Uterus (tissue), 4 donors: Measurements from ENCODE around the gene KRTAP4-2. TPM values are rescaled to one million over a fixed set of nuclear protein-coding genes. Genes with fewer than 3 reads are reported as not detected.
"Not testable (repeated sequence)": the region's sequence is repeated elsewhere in the genome, so short reads cannot be mapped to it uniquely, and the experiment has no call there.

Experiments
- DNase-seq, 2 donors: peaks; one replicate each; pipeline ENCODE4 v3.0.0-alpha.2; 2019 to 2020
- H3K27ac ChIP-seq, 2 donors: fragments of 200-600 bp; sonication (generic); 1 replicate in 1 of 2; 2 replicates in 1 of 2; pipeline ENCODE4 v1.5.1; 2016 to 2018
- H3K27me3 ChIP-seq, 2 donors: fragments of 200-600 bp; sonication (generic); one replicate each; pipeline ENCODE4 v1.5.1; 2018 to 2019; ENCODE audit warnings: control low read depth in 1 of 2
- H3K36me3 ChIP-seq, 2 donors: fragments of 200-600 bp; sonication (generic); one replicate each; pipeline ENCODE4 v1.5.1; 2019; ENCODE audit warnings: control low read depth in 1 of 2
- H3K4me1 ChIP-seq, 2 donors: fragments of 200-600 bp; sonication (generic); one replicate each; pipeline ENCODE4 v1.5.1; 2018 to 2019; ENCODE audit warnings: control low read depth in 1 of 2
- H3K4me3 ChIP-seq, 2 donors: fragments of 200-600 bp; sonication (generic); 1 replicate in 1 of 2; 2 replicates in 1 of 2; pipeline ENCODE4 v1.5.1; 2018 to 2019; ENCODE audit warnings: mild to moderate bottlenecking in 1 of 2
- H3K9me3 ChIP-seq, 2 donors: fragments of 200-600 bp; sonication (generic); one replicate each; pipeline ENCODE4 v1.5.1; 2019; ENCODE audit warnings: control low read depth in 1 of 2
- POLR2A ChIP-seq, 2 donors: fragments of 450-650 bp; IDR thresholded peaks; one replicate each; pipeline ENCODE4 v1.6.1; 2016; ENCODE audit warnings: antibody characterized with exemption in 2 of 2, mild to moderate bottlenecking in 1 of 2, moderate library complexity in 1 of 2
- intact Hi-C: fragments of 100-400 bp; cut with DNase I; formaldehyde crosslinking; loops from one replicate; pipeline ENCODE4 v1.15.1; 2023; ENCODE audit warnings: low total_unique reads
- total RNA-seq, 4 donors: library from RNA; depleted of rRNA in 3 of 4; stranded (reverse); fragments of >200 nt in 3 of 4; gene quantifications; one replicate each; pipeline versions ENCODE4 v1.1.0 to v1.2.4, GENCODE V29; 2014 to 2023
- TF ChIP-seq, protein P1 (sequence below), 4 experiments: fragments of 200-600 bp in 2 of 4; fragments of 450-650 bp in 2 of 4; sonication (generic) in 2 of 4; IDR thresholded peaks; one replicate each; pipeline ENCODE4 v1.5.1; 2016 to 2019; ENCODE audit warnings: antibody characterized with exemption in 4 of 4, mild to moderate bottlenecking in 2 of 4, moderate library complexity in 1 of 4
- donor health status: DM: yes; HTN: yes; CAD: no.

Gene KRTAP4-2
- total RNA-seq: not detected

DNA sequence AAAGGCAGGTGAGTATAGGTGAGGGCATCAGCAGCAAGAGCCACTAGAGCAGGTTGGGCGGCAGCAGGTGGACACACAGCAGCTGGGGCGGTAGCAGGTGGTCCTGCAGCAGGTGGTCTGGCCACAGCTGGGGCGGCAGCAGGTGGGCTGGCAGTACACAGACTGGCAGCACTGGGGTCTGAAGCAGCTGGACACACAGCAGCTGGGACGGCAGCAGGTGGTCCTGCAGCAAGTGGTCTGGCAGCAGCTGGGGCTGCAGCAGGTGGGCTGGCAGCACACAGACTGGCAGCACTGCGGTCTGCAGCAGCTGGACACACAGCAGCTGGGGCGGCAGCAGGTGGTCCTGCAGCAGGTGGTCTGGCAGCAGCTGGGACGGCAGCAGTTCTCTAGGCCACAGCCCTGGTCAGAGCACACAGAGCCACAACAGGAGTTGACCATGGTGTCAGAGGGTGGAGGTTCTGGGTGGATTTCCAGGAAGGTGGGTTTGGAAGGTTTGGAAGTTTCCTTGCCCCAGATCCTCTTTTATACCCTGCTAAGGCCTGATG, at the start of gene KRTAP4-2:
Gene KRTAP4-2, minus strand, starts transcription at position 495 of the 545 bp plus-strand sequence. Its CDS starts 57 bp downstream, at position 438.
- Histone ChIP-seq H3K27me3 (no peaks in the 10 kb centered on the region), H3K9me3 (no peaks in the 10 kb centered on the region), H3K4me1 (no peaks in the 10 kb centered on the region), H3K4me3 (no peak within 1 kb of the TSS), H3K27ac (no peak within 1 kb of the TSS), H3K36me3 (no peaks in the 10 kb centered on the region)
- TF ChIP-seq, protein P1, sequence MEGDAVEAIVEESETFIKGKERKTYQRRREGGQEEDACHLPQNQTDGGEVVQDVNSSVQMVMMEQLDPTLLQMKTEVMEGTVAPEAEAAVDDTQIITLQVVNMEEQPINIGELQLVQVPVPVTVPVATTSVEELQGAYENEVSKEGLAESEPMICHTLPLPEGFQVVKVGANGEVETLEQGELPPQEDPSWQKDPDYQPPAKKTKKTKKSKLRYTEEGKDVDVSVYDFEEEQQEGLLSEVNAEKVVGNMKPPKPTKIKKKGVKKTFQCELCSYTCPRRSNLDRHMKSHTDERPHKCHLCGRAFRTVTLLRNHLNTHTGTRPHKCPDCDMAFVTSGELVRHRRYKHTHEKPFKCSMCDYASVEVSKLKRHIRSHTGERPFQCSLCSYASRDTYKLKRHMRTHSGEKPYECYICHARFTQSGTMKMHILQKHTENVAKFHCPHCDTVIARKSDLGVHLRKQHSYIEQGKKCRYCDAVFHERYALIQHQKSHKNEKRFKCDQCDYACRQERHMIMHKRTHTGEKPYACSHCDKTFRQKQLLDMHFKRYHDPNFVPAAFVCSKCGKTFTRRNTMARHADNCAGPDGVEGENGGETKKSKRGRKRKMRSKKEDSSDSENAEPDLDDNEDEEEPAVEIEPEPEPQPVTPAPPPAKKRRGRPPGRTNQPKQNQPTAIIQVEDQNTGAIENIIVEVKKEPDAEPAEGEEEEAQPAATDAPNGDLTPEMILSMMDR (IDR thresholded peaks at IDR 0.05): no peak
- TF ChIP-seq POLR2A (IDR thresholded peaks at IDR 0.05): no peak
- intact Hi-C loops: no loop called here
- no peak for DNase-seq

DNA sequence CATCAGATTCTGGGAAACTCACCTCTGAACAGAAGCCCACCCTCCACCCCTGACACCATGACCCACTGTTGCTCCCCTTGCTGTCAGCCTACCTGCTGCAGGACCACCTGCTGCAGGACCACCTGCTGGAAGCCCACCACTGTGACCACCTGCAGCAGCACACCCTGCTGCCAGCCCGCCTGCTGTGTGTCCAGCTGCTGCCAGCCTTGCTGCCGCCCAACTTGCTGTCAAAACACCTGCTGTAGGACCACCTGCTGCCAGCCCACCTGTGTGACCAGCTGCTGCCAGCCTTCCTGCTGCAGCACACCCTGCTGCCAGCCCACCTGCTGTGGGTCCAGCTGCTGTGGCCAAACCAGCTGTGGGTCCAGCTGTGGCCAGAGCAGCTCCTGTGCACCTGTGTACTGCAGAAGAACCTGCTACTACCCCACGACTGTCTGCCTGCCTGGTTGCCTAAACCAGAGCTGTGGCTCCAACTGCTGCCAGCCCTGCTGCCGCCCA, 48.6 kb upstream of the KRTAP4-2 start, which contains the start of gene KRTAP9-2:
Gene KRTAP9-2, plus strand, starts transcription at position 51 of the 498 bp plus-strand sequence. Its CDS starts 7 bp downstream, at position 58.
- H3K27ac ChIP-seq, H3K4me1 ChIP-seq, H3K4me3 ChIP-seq, H3K9me3 ChIP-seq, intact Hi-C loops, DNase-seq, H3K27me3 ChIP-seq, H3K36me3 ChIP-seq: not testable (repeated sequence)

DNA sequence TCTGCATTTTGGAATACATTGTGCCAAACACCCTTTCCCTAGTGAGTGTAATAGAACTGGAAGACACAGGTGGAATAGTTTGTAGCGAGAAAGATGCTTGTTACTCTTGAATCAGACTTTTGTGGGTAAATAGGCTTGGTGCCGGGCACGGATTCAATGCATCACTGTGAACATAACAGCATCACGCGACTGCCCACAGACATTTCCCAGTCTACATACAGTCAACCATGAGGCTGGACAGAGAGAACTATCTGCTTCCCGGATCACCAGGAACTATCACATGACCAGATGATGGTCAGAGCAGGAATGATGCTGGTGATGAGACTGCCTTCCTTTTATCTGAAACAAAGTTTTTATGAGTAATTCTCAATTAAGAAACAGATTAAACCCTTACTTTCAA, 48.0 kb upstream of the KRTAP4-2 start:
- Histone ChIP-seq H3K36me3 (no peaks in the 10 kb centered on the region), H3K4me3 (no peak overlapping the region), H3K27me3 (no peaks in the 10 kb centered on the region), H3K27ac (no peak overlapping the region), H3K9me3 (no peaks in the 10 kb centered on the region), H3K4me1 (no peaks in the 10 kb centered on the region)
- no peak for TF ChIP-seq POLR2A (IDR thresholded peaks at IDR 0.05)
- TF ChIP-seq, protein P1 (IDR thresholded peaks at IDR 0.05): no peak
- DNase-seq: no peak
- intact Hi-C loops: no loop called here

DNA sequence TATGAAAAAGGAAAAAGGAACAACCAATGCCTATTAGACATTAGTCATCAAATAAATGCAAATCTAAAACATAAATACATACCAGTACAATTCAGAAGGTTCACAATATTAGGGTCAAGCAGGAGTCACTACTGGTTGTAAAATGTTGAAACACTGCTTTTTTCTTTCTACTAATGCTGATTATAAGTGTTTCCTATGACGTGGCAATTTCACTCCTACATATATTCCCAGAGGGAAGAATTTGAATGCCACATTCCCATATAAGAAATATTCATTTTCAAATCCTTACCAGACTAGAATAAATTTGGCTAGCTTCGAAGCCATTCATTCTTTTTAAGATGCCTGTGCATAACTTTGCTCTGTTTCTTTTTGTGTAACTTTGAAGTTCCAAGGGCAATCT, 45.8 kb upstream of the KRTAP4-2 start:
- Histone ChIP-seq H3K36me3 (no peaks in the 10 kb centered on the region), H3K27me3 (no peaks in the 10 kb centered on the region), H3K4me1 (no peaks in the 10 kb centered on the region), H3K4me3 (no peak overlapping the region), H3K9me3 (no peaks in the 10 kb centered on the region), H3K27ac (no peak overlapping the region)
- intact Hi-C loops: no loop called here
- no peak for DNase-seq
- no peak for TF ChIP-seq POLR2A (IDR thresholded peaks at IDR 0.05)
- TF ChIP-seq, protein P1 (IDR thresholded peaks at IDR 0.05): no peak

DNA sequence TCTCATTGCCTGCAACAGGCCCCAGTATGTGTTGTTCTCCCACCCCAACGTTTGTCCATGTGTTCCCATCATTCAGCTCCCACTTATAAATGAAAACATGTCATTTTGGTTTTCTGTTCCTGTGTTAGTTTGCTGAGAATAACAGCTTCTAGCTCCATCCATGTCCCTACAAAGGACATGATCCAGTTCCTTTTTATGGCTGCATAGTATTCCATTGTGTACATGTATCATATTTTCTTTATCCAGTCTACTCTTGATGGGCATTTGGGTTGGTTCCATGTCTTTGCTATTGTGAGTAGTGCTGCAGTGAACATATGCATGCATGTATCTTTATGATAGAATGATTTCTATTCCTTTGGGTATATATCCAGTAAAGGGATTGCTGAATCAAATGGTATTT, 37.7 kb upstream of the KRTAP4-2 start:
- Histone ChIP-seq H3K9me3 (no peaks in the 10 kb centered on the region), H3K36me3 (no peaks in the 10 kb centered on the region), H3K27ac (no peak overlapping the region), H3K27me3 (no peaks in the 10 kb centered on the region), H3K4me1 (no peaks in the 10 kb centered on the region), H3K4me3 (no peak overlapping the region)
- TF ChIP-seq, protein P1 (IDR thresholded peaks at IDR 0.05): no peak
- TF ChIP-seq POLR2A (IDR thresholded peaks at IDR 0.05): no peak
- DNase-seq: no peak
- intact Hi-C loops: no loop called here
